SK-N-MC (cell line): Measurements from ENCODE around the gene PODNL1.

Source experiments
- EZH2 ChIP-seq: fragments of 200-600 bp; sonication (generic); IDR thresholded peaks from one replicate; pipeline ENCODE4 v1.6.1; 2017; ENCODE audit warnings: antibody characterized with exemption
- POLR2AphosphoS5 ChIP-seq: IDR thresholded peaks from 2 replicates; pipeline ENCODE4 v1.6.1; 2012; ENCODE audit warnings: mild to moderate bottlenecking, low read depth, low read length, borderline replicate concordance

- TF ChIP-seq POLR2AphosphoS5 (no peak), EZH2 (no peak)
These were observed 40.4 kb upstream of the PODNL1 start for GRCh38 chr19:13978351-13979243.
